GM18507 (cell line): ENCODE measurements around the gene DGCR6.
"Not testable (repeated sequence)": the region's sequence is repeated elsewhere in the genome, so short reads cannot be mapped to it uniquely, and the experiment has no call there.

Experiments used
- DNase-seq: peaks from one replicate; pipeline ENCODE4 v3.0.0; 2011; ENCODE audit warnings: low read depth; ENCODE audit not compliant: insufficient read length; ENCODE audit errors: extremely low spot score
- FAIRE-seq: peaks from 2 replicates; lab custom pipeline; 2011; peaks lifted over from hg19 to GRCh38; lab: Jason Lieb, UNC

Gene DGCR6

GRCh38 chr22:18927020-18927419 is 20.9 kb downstream of the DGCR6 start:
- no peak for FAIRE-seq
- no peak for DNase-seq

GRCh38 chr22:18927573-18927972 is 21.5 kb downstream of the DGCR6 start:
- FAIRE-seq = no peak
- DNase-seq = no peak

- no peak for DNase-seq
- FAIRE-seq = no peak
These were observed 23.3 kb downstream of the DGCR6 start for GRCh38 chr22:18929459-18929858.

GRCh38 chr22:18931905-18932652 is 26.0 kb downstream of the DGCR6 start:
- FAIRE-seq = no peak
- no peak for DNase-seq

GRCh38 chr22:18933914-18934313 is 27.8 kb downstream of the DGCR6 start:
- FAIRE-seq = no peak
- no peak for DNase-seq

GRCh38 chr22:18934688-18935087 is 28.6 kb downstream of the DGCR6 start:
- not testable (repeated sequence) for DNase-seq, FAIRE-seq

GRCh38 chr22:18935889-18936529 is 29.9 kb downstream of the DGCR6 start, which contains the start of gene PRODH:
Gene PRODH (minus strand): TSS chr22:18936293. CDS start chr22:18936287, 6 bp downstream.
- DNase-seq (no peak), FAIRE-seq (no peak)

- FAIRE-seq, DNase-seq: not testable (repeated sequence)
These were observed 32.6 kb downstream of the DGCR6 start for GRCh38 chr22:18938691-18939090.

GRCh38 chr22:18947105-18947504 is 41.0 kb downstream of the DGCR6 start:
- DNase-seq, FAIRE-seq: not testable (repeated sequence)

GRCh38 chr22:18947905-18948304 is 41.8 kb downstream of the DGCR6 start:
- DNase-seq (no peak), FAIRE-seq (no peak)

GRCh38 chr22:18950141-18950540 is 44.0 kb downstream of the DGCR6 start:
- DNase-seq (no peak), FAIRE-seq (no peak)

- DNase-seq (no peak), FAIRE-seq (no peak)
These were observed 45.9 kb downstream of the DGCR6 start for GRCh38 chr22:18952022-18952421.

- DNase-seq, FAIRE-seq: not testable (repeated sequence)
These were observed 47.0 kb downstream of the DGCR6 start for GRCh38 chr22:18953128-18953527.

- peak; percentile 69 for FAIRE-seq
- peak; percentile 53 for DNase-seq
These were observed 48.3 kb downstream of the DGCR6 start for GRCh38 chr22:18954303-18954989.

GRCh38 chr22:18954990-18955571 is 49.0 kb downstream of the DGCR6 start:
- no peak for DNase-seq
- FAIRE-seq = no peak

- DNase-seq (no peak), FAIRE-seq (no peak)
These were observed 49.6 kb downstream of the DGCR6 start for GRCh38 chr22:18955696-18956095.

GRCh38 chr22:18956121-18956895 is 50.2 kb downstream of the DGCR6 start:
- not testable (repeated sequence) for DNase-seq, FAIRE-seq

- FAIRE-seq, DNase-seq: not testable (repeated sequence)
These were observed 50.8 kb downstream of the DGCR6 start for GRCh38 chr22:18956956-18957355.

GRCh38 chr22:18957621-18958320 is 51.7 kb downstream of the DGCR6 start:
- DNase-seq, FAIRE-seq: not testable (repeated sequence)
